ENCODE measurements around the gene LRRC4C.
"Not testable (repeated sequence)": the region's sequence is repeated elsewhere in the genome, so short reads cannot be mapped to it uniquely, and the experiment has no call there.

Gene LRRC4C

DNA sequence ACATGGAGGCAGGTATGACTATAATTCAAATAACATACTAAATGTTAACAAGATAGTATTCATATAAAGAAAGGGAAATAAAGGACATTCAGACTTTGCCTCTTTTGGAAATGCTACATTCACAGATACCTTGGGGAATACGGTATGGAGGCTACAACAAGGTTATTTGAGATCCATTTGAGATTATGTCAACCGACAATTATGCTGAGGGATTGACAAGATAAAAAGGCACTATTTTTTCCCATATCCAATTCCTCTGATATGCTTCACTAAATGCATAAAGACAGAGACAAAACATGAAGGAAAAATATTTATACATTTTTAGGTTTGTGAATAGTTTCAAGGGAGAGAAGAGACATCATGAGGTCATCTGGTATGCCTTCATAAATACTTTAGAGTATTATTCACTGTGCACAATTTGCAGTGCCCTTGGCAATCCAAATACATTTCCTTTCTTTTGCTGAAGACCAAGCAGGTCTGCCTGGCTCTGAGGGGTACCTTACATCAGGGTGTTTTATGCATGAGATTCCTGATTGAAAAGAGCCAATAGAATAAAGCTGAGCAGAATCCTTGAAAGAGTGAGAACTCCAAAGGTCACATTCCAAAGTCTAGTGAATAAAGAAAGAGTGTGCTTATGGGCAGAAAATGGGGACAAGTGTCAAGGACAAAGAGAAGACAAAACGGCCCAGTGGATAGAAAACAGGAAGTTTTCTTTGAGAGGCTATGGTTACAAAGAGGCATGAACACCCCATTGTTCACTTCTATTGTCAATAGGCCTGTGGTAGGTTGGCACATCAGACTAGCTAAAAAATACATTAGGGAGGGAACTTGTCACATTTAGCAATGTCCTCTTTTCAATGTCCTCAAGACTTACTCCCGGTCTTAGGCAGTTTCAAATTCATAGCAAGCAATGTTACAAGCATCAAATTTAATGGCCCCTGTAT is 455.8 kb downstream of the LRRC4C start:
- DNase-seq = no peak

DNA sequence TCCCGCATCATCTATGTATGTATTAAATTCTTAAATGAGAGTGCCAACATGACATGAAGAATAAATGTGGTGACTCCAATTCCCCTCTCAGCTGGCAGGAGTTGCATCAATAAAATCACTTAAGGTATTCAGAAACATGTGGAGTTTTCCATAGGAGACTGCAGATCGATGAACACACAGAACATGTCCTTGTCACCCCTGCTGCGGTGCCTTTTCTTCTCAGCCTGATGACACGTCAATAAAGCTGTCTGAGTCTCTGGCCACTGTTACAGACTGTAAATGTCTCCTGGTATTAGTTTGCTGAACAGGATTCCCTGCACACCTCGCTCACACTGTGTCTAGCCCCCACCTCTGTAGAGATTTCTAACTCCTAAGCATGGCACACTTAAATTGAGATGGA is 460.5 kb downstream of the LRRC4C start:
- DNase-seq = no peak

DNA sequence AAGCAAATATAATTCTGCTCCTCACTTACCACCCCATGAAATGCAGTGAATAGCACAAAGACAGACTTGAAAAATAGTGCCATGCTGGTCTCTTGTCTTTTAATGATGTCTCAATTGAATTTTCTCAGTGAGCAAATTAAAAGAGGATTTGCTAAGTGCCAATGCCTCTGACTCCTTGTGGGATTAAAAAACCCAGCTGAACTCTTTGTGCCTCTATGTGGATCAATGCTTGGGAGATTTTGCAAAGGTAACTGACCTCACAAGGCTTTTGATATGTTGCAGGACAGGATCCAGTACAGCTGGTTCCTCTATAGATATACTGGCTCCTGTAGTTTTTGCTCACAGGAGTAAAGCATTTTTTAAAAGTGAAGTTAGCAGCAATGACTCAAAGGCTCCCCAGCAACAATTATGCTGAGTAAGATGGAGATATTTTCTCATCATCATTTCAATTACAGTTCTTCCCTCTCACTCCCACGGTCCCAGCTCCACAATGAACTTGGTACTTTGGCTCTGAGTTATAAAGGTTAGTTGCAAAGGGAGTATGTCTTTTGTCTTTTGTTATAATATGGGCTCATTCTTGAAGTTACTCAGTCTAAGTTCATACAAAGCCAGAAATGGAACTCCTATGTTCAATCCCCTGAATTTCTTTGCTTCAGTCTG is 471.5 kb downstream of the LRRC4C start:
- DNase-seq = no peak

DNA sequence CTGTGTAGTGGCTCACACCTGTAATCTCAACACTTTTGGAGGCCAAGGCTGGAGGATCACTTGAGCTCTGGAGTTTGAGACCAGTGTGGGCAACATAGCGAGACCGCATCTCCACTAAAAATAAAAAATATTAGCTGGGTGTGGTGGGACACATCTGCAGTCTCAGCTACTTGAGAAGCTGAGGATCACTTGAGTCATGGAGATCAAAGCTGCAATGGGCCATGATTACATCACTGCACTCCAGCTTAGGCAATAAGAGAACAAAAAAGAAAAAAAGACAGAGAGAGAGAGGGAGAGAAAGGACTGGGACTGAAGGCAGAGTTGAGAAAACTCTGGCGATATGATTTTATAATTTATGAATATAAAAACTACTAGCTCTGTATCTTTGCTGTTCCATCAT is 473.1 kb downstream of the LRRC4C start:
- peak; percentile 25 for DNase-seq

DNA sequence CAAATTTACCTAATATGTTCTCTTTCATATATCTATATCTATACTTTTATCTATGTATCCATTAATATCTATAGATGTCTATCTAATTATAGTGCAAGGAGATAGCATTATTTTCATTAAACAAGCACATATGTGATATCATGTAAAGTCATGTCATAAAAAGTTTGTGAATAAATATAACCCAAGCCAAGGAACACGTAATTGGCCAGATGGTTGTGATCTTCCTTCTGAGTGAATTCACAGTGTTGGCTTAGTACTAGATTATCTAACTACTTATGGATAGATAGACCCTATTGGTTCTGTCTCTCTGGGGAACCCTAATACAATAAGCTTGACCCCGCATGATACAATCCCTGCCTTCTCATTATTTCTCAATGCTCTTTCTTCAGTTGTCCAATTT is 484.4 kb downstream of the LRRC4C start:
- DNase-seq = no peak

DNA sequence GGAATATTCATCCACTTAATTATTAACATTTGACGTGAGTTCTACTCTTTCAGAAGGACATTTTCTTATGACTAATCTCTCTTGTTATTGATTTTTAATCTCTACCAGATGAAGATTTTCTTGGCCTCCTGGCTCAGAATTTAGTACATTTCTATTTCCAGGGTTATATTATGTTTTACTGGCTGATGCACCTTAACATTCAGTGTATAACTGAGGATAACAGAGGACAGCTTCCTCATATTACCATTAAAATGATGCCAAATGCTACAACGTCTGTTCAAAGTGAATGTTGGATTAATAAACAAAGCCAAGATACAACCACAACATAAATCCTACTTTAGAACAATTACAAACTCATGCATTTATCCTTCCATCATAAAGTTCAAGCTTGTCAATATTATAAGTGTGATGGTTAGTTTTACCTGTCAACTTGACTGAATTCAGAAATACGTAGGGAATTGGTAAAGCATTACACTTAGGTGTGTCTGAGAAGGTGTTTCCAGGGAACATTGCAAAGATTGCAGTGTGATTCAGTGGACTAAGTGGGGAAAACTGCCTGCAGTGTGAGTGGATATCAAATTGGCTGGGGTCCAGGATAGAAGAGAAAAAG is 485.2 kb downstream of the LRRC4C start:
- DNase-seq = no peak

DNA sequence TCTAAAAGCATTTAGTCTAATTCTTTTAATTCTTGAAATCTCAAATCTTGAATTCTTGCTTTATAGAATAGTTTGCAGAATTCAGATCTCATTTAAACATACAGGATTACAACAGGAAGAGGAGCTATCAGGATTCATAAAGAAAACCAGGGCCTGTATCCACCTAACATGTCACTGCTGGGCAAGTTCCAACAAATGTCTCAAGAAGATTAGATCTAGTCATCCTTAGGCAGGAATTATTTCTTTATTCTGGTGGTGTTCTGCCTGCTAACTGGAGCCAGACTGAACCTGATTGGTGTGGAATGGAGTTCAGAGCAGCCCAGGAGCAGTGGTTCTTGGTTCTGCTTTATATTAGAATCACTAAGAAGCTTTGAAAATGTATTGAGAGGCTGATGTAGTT is 500.7 kb downstream of the LRRC4C start:
- DNase-seq = no peak

DNA sequence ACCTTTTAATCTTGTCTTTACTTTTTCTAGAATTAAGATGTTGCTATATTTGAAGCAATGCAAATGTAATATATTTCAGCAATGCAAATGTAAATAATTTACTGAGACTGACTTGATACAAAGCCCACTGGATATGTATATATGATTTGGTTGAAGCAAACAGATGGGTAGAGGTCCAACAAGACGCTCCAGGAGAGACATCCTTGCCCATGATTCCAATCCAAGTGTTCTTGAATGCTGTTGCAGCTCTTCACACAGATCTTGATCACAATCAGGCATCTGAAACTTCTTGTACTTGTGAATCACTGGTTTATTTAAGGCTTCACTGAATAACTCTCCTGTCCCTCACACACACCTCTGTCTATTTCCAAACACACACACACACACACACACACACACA is 507.0 kb downstream of the LRRC4C start:
- no peak for DNase-seq

DNA sequence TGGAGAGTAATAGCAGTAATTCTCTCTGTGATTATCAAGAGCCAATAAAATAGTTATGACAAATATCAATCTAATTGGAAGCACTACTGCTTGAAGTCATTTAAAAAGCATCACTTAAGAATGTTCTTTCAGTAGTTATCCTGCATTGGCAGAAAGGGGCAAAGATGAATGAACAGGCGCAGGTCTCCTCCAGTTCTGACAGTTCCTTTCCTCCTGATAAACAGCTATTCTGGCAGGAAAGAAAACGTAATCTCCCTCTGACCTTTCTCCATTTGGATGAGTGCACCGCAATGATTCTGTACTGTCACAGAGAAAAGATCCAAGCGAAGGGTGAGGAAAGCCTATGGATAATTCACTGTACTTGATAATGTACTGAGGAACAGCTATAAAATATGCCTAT is 521.5 kb downstream of the LRRC4C start:
- no peak for DNase-seq

DNA sequence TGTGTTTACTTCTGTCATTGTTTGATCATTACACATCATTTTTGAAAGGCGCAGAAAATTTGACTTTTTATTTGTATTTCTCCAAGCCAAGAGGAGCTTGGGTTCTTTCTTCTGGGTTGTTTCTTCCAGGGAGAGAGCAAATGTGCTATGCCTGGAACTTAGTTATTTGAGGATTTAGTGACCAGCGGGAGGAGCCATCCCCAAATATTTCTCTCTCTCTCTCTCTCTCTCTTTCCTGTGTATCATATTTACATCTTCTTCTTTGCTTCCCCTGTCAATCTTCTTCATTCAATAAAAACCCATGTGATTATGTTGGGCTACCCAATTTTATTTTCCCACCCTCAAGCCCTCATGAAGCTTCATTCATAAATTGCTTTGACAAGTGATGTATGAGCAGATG is 534.5 kb downstream of the LRRC4C start:
- DNase-seq = no peak

DNA sequence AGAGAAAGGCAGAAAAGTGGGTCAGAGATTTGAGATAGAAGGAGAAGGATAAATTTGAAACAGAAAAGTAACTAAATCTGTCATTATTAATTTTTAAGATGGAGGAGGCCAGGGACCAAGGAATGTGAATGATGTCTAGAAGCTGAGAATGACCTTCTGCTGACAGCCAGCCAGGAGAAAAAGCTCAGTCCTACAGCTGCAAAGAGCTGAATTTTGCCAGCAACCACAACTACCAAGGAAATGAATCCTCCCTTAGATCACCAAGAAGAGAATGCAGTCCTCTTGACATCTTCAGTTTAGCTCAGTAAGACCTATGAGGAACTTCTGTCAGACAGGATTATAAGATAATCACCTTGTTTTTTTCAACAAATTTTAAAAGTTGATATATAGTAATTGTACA is 538.2 kb downstream of the LRRC4C start:
- no peak for DNase-seq

DNA sequence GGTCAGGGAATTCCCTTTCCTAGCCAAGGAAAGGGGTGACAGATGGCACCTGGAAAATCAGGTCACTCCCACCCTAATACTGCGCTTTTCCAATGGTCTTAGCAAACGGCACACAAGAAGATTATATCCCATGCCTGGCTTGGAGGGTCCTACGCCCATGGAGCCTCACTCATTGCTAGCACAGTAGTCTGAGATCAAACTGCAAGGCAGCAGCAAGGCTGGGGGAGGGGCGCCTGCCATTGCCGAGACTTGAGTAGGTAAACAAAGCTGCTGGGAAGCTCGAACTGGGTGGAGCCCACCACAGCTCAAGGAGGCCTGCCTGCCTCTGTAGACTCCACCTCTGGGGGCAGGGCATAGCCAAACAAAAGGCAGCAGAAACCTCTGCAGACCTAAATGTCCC is 548.7 kb downstream of the LRRC4C start:
- not testable (repeated sequence) for DNase-seq

DNA sequence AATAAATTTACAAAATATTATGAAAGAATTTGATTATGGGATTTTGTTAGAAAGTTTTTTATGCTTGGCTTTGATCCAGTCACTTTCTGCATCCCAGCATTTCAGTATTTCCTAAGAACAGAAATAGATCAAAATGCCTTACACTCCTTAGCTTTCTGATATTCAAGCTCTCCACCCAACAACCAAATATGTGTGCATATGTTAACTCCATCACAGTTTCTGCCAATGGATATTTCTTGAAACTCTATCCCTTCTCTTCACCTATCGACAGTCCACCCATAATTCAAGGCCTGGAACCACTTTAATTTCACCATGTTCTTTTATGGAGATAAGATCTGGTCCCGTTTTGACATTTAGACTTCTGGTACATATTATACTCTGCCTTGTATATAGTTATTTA is 565.0 kb downstream of the LRRC4C start:
- DNase-seq = no peak

DNA sequence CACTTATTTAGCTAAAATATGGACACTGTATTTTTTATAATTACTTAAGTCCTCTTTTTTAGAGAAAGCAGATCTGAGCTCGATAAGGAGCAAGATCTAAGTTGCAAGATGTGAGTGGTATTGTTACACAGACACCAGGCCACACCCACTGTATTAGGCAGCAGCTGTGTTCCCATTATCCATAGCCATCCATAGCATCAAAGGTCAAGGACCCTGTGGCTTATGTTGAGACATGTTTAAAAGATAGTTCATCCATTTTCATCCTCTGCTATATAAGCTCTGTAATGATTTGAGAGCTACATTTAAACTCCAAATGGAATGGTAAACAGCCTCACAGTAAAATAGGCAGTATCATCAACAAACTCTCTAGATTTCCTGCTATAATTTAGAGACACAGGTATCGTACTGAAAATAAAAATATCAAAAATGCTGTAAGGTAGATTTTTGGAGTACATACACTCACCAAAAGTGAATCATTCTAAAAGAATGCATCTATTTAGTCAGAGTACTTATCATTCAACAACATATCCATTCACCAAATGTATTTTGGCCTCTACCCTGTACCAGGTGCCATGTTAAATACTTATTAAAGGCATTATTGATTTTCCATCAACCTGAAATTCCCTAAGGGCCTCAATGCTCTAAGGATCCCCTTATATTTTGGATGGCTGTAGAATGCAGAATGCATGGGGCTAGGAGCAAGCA is 574.0 kb downstream of the LRRC4C start:
- peak; percentile 8 for DNase-seq

DNA sequence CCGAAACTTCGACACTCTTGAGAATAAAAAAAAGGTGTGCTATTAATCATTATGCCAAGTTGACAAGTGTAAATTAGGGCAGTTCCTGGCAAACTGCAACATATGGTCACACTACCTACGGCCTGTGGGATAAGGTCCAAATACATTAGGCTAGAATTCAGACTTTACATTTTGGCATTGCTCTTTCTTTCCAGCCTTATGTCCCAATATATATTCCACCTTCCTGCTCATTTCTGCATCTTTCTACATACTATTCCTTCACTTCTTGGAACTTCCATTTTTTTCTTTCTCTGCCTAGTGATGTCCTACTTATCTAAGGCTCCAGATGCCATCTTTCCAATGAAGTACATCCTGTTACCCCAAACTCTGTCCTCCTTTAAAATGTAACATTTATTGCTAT is 577.2 kb downstream of the LRRC4C start:
- DNase-seq = no peak

DNA sequence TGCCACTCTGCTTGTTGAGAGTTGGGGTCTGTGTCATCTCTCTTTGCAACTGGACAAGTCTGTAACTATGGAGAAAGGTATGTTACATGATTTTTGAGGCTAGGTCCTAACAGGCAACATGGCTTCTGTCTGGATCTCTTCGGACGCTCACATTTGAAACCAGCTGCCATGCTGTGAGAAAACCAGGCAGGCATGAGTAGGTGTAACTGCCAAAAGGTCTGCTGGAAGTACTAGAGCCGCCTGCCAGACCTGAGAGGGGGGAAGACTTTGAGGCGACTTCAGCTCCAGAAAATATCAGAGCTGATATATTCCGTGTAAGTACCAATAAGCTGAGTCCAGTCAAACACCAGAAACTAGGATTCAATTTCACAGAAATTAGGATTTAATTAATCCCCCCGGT is 579.5 kb downstream of the LRRC4C start:
- DNase-seq = no peak

DNA sequence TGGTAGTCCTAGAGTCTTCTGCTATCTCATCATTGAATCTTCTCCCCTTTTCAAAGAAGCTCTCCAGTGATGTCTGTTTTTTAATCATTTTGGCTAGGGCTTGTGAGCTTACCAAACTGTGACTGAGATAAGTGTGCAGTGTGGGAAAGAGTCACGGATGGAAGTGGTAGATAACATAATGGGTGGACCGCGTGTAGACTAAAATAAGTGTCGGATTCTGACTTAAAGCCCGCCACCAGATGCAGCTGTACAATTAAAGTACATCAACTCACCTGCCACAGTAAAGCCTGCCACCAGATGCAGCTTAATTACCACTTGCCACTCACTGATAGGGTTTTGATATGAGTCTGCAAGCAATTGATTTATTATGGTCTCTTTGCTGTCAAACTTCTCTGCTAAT is 581.5 kb downstream of the LRRC4C start:
- no peak for DNase-seq

DNA sequence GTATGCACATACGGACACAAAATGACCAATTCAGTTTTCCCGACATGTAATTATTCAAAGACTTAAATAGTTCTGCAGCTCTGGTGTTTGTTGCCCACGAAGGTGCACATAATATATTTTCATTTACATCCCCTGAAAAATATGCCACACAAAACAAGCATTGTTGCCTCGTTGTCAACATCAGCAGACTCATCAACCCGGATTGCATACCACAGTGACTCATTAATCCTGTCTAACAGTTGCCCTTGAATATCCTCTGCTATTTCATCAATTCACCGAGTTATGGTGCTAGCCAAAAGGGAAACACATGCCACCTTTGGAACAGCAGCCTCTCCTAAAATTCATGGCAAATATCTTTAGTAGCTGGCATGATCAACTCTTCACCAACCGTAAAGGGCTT is 582.2 kb downstream of the LRRC4C start:
- DNase-seq = no peak

DNA sequence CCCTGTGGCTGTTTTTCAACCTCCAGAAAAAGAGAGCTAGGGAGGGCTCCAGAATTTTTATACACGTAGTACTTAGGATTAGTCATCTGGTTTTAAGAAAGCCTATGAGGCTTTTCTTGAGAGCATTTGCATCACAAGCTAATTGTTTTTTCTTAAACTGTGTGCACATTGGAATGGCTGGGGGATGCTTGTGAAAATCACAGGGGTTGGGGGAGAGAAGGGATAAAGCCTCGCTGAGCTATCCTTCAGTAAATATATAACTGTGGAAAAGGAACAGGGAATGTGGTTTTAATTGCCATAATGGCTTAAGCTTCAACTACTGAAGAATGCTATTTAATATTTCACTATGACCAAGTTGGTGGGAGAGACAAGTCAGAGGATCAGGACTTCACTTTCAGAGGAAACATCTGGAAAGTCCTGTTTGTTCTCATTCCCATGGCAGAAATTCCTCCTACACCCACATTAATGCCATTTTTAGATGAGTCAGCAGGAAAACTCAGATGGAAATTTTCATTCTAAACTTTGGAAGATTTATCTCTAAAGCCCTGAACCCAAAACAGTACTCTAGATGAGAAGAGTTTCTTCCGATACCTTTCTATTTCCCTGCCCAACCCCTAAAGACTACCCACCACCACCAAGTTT is 591.3 kb downstream of the LRRC4C start:
- DNase-seq = no peak

DNA sequence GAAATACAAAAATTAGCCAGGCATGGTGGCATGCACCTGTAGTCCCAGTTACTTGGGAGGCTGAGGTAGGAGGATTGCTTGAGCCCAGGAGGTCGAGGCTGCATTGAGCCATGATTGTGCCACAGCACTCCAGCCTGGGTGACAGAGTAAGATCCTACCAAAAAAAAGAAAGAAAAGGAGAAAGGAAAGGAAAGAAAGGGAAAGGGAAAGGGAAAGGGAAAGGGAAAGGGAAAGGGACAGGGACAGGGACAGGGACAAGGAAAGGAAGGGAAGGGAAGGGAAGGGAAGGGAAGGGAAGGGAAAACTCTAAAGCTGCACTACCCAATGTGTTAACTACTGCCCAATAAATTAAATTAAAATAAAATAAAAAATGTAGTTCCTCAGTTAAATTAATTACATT is 601.7 kb downstream of the LRRC4C start:
- not testable (repeated sequence) for DNase-seq

DNA sequence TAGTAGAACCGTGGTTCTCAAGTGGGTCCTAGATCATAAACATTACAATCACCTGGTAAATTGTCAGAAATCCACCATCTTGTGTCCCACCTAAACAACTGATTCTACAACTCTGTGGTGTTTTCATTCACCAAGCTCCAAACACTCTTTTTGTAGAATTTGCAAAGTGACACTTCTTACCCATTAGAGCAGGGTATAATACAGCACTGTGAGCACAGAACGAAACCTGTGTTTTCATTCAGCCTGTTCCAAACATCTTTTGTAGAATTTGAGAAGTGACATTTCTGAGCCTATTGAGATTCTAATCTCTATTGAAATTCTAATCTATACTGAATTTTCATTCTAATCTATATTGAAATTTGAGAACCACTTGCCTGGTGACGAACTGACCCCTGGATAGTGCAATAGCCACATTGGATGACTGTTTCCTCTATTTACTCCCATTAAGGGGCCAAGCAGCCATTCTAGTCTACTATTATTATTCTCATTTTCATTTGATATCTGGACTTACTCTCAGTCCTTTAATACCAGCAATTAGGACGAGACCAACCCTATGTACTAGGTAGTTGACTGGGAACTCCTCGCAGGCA is 616.6 kb downstream of the LRRC4C start:
- DNase-seq = no peak

DNA sequence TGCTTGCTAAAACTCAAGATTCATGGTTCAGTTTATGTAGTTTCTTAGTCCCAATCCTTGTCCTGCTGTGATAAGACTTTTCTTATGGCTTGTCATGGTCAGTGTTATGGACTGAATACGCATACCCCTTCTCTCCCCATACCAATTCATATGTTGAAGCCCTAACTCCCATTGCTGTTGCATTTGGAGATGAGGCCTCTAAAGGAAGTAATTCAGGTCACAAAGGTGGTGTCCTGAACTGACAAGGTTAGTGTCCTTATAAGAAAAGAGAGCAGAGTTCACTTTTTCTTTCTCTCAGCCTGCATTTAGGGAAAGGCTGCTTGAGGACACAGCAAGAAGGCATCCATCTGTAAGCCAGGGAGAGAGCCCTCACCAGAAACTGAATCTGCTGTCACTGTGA is 618.2 kb downstream of the LRRC4C start:
- no peak for DNase-seq

Data from NCI-H510A treated with DMSO at 0.1 percent for 48 hours (cell line).